ENCODE measurements around the gene ABHD15. TPM values are rescaled to one million over a fixed set of nuclear protein-coding genes. Genes with fewer than 3 reads are reported as not detected.
A peak's percentile ranks its signal among the peaks of the same experiment; 100 is the strongest.

ABHD15 gene
- total and polyA plus RNA-seq, 9 of the 15 experiments (the other 6 are each of a cell fraction or from before 2014, with no cell fraction given) = 0.85 to 4.2 (median 2.1) TPM

DNA sequence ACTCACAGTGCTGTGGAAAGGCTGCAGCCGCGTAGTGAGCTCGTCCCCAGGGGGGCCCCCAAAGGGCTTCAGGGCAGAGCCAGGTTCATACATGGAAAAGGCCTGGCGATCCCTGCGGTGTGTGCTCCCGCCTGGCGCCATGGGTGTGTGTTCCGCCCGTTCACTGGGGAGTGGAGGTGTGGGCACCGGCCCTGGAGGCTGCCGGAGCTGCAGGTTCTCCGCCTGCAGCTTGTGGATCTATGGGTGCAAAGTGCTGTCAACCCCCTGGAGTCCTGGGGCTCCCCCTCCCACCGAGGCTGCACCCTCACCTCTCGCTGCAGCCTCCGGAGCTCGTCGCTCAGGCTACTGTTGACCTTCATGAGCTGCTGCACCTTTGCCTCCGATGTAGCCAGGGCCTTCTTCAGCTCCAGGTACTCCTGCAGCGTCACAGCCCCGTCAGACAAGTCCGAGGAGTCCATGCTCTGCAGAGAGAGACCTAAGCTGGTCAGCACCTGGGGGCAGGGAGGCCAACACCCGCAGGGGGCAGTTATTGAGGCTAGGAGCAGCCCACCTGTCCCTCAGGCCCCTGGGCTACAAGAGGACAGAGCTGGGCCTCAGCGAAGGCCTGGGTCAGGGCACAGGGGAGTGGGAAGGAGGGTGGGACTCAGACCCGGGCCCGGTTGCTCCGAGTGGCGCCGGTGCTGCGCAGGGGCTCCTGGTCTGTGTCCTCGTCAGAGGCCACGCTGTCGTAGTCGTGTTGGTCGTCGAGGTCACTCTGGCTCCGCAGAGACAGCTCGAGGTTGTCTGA lies 9.6 kb upstream of the ABHD15 start:
- Histone ChIP-seq H2AFZ (ENCODE audit: low read depth, low read length) (no peak overlapping the region), H3K4me1 (replicated peaks in 1 of 2; ENCODE audit: control insufficient read depth in 2 of 2, insufficient read depth in 2 of 2, low read length in 2 of 2) (peaks cover 0 to 57% of the 10 kb centered on the region in 2 experiments; a peak in 2 of 5 replicates), H3K9ac (ENCODE audit: insufficient read depth in 1 of 2, low read depth in 2 of 2, low read length in 2 of 2) (peak overlapping the region in 1 of 2 experiments; percentile 50; a peak in 1 of 4 replicates), H3K9me3 (replicated peaks; ENCODE audit: control insufficient read depth, insufficient read depth, low read depth, low read length) (no peaks in the 10 kb centered on the region), H3K27ac (ENCODE audit: extremely low read depth, low read depth, low read length) (no peak overlapping the region), H3K79me2 (ENCODE audit: control insufficient read depth, insufficient read depth, low read length) (no peaks in the 10 kb centered on the region), H3K4me3 (no peak overlapping the region), H3K27me3 (ENCODE audit: control insufficient read depth in 2 of 2, insufficient read depth in 2 of 2, low read length in 2 of 2) (no peaks in the 10 kb centered on the region), H4K20me1 (replicated peaks; ENCODE audit: control insufficient read depth, insufficient read depth, low read length) (no peaks in the 10 kb centered on the region), H3K9me1 (ENCODE audit: control insufficient read depth, insufficient read depth, low read length) (peaks cover 3% of the 10 kb centered on the region), H3K4me2 (ENCODE audit: insufficient read depth, low read length) (no peak overlapping the region), H3K36me3 (ENCODE audit: control insufficient read depth, insufficient read depth, low read length) (peaks cover 62% of the 10 kb centered on the region; the same call in 2 of the 3 replicates)
- ChIA-PET CTCF (ENCODE audit: low intra/inter-chr PET ratio) (no interaction called here), POLR2A (interaction anchor here (1.1 to 3.6 kb wide), 2 partner anchors 11 to 39 kb away, joined by 3 to 25 read pairs; no protein-coding TSS in a partner anchor)
- DNase-seq (ENCODE audit: extremely low read depth in 1 of 4, low spot score in 3 of 4) = no peak
- FAIRE-seq = no peak
- WGBS (ENCODE audit: insufficient coverage, low coverage, missing lambda C conversion rate) = 87% methylated on average over 35 of the region's 37 CpGs
- intact Hi-C loops (cut with micrococcal nuclease) (no loop called here), in situ Hi-C loops (cut with MboI) (no loop called here)
- BruUV-seq (replicated peaks) = TSS peak; percentile 41
- 0 out of 2 replicates have a peak, but pooled peaks have one; percentile 26 for TF ChIP-seq POLR2G (IDR thresholded peaks at IDR 0.05; ENCODE audit: low read depth, low read length)
- no peak for TF ChIP-seq ZNF253 (CRISPR knock-in tag; conservative IDR thresholded peaks at IDR 0.05)
- no peak for ATAC-seq

DNA sequence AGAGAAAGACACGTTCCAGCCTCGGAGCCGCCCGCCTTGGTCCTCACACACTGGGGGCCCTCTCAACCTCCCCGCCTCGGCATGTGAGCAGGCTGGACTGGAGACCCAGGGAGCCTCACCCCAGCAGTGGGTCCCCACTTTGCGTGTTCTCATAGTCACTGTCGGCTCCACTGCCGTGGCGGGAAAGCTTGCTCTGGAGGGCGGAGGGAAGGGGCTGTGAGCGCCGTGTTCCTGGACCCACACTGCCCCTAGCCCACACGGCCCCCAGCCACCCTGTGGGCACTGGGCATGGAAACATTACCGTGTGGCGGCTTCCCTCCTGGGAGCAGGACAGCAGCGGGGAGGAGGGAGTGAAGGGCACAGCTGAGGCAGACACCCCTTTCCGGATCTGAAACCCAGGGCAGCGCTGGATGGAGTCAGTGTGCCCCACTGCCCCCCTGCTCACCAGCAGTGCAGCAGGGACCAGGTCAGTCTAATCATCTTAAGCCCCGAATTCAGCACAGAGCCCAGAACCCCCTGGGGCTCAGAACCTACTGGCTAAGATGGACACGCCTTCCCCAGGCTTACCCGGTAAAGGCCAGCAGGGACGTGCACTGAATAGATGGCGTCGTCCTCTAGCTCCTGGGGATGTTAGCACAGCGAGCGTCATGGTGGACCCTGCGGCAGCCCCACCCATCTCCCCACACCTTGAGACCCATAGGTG lies 8.8 kb upstream of the ABHD15 start:
- Histone ChIP-seq H3K9me3 (replicated peaks; ENCODE audit: control insufficient read depth, insufficient read depth, low read depth, low read length) (no peaks in the 10 kb centered on the region), H3K4me1 (replicated peaks in 1 of 2; ENCODE audit: control insufficient read depth in 2 of 2, insufficient read depth in 2 of 2, low read length in 2 of 2) (peaks cover 0 to 50% of the 10 kb centered on the region in 2 experiments; a peak in 2 of 5 replicates), H3K79me2 (ENCODE audit: control insufficient read depth, insufficient read depth, low read length) (no peaks in the 10 kb centered on the region), H3K4me3 (no peak overlapping the region), H3K27me3 (ENCODE audit: control insufficient read depth in 2 of 2, insufficient read depth in 2 of 2, low read length in 2 of 2) (no peaks in the 10 kb centered on the region), H4K20me1 (replicated peaks; ENCODE audit: control insufficient read depth, insufficient read depth, low read length) (no peaks in the 10 kb centered on the region), H3K27ac (ENCODE audit: extremely low read depth, low read depth, low read length) (no peak overlapping the region), H3K36me3 (ENCODE audit: control insufficient read depth, insufficient read depth, low read length) (peaks cover 56% of the 10 kb centered on the region; the same call in 2 of the 3 replicates), H2AFZ (ENCODE audit: low read depth, low read length) (no peak overlapping the region), H3K4me2 (ENCODE audit: insufficient read depth, low read length) (no peak overlapping the region), H3K9me1 (ENCODE audit: control insufficient read depth, insufficient read depth, low read length) (peaks cover 3% of the 10 kb centered on the region), H3K9ac (ENCODE audit: insufficient read depth in 1 of 2, low read depth in 2 of 2, low read length in 2 of 2) (no peak overlapping the region)
- FAIRE-seq = no peak
- ChIA-PET CTCF (ENCODE audit: low intra/inter-chr PET ratio) (no interaction called here), POLR2A (interaction anchor here (0.6 to 3.6 kb wide), 3 partner anchors 11 to 157 kb away, joined by 3 to 25 read pairs (median 3); no protein-coding TSS in a partner anchor)
- ATAC-seq = no peak
- WGBS (ENCODE audit: insufficient coverage, low coverage, missing lambda C conversion rate) = 84% methylated on average over 24 of the region's 28 CpGs
- TF ChIP-seq POLR2G (IDR thresholded peaks at IDR 0.05; ENCODE audit: low read depth, low read length) = peak; percentile 49
- TF ChIP-seq, protein P1, sequence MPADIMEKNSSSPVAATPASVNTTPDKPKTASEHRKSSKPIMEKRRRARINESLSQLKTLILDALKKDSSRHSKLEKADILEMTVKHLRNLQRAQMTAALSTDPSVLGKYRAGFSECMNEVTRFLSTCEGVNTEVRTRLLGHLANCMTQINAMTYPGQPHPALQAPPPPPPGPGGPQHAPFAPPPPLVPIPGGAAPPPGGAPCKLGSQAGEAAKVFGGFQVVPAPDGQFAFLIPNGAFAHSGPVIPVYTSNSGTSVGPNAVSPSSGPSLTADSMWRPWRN (IDR thresholded peaks at IDR 0.05; ENCODE audit: low read depth) = no peak
- BruUV-seq (replicated peaks) = no TSS peak
- intact Hi-C loops (cut with micrococcal nuclease) (no loop called here), in situ Hi-C loops (cut with MboI) (no loop called here)
- no peak for DNase-seq (ENCODE audit: extremely low read depth in 1 of 4, low spot score in 3 of 4)
